GM12878 (cell line): Measurements from ENCODE around the gene PSTPIP2. TPM values are rescaled to one million over a fixed set of nuclear protein-coding genes. Genes with fewer than 3 reads are reported as not detected.
A peak's percentile ranks its signal among the peaks of the same experiment; 100 is the strongest.

Experiments used
- CHD1 ChIP-seq: IDR thresholded peaks from 2 replicates; pipeline ENCODE4 v1.6.1; 2012; ENCODE audit warnings: low read depth, low read length, improper control_type of control experiment
- ESRRA ChIP-seq: IDR thresholded peaks from 2 replicates; pipeline ENCODE4 v1.6.1; 2012; ENCODE audit warnings: mild to moderate bottlenecking, low read length, improper control_type of control experiment
- FOXM1 ChIP-seq: IDR thresholded peaks from 2 replicates; pipeline ENCODE4 v1.6.1; 2012; ENCODE audit warnings: low read depth, mild to moderate bottlenecking, inconsistent platforms, low read length, moderate library complexity
- GATAD2B ChIP-seq: fragments of 450-650 bp; conservative IDR thresholded peaks from 2 replicates; pipeline ENCODE4 v1.6.1; 2017; ENCODE audit warnings: low read depth, mild to moderate bottlenecking, moderate library complexity
- HDAC2 ChIP-seq: fragments of 200-600 bp; sonication (generic); IDR thresholded peaks from 2 replicates; pipeline ENCODE4 v1.6.1; 2017
- HDGF ChIP-seq: fragments of 450-650 bp; IDR thresholded peaks from 2 replicates; pipeline ENCODE4 v1.6.1; 2016; ENCODE audit warnings: antibody characterized with exemption
- MEF2A ChIP-seq: IDR thresholded peaks from 2 replicates; pipeline ENCODE4 v1.6.1; 2011; ENCODE audit warnings: low read depth, mild to moderate bottlenecking, low read length, moderate library complexity; ENCODE audit not compliant: insufficient read depth
- MXI1 ChIP-seq: fragments of 150-350 bp; IDR thresholded peaks from 2 replicates; pipeline ENCODE4 v1.6.1; 2011; ENCODE audit warnings: low read depth, mild to moderate bottlenecking, inconsistent platforms, low read length, improper control_type of control experiment
- NKRF ChIP-seq: fragments of 450-650 bp; conservative IDR thresholded peaks from 2 replicates; pipeline ENCODE4 v1.6.1; 2017; ENCODE audit warnings: mild to moderate bottlenecking, moderate library complexity
- POLR2AphosphoS2 ChIP-seq: IDR thresholded peaks from 2 replicates; pipeline ENCODE4 v1.6.1; 2011; ENCODE audit warnings: low read depth, mild to moderate bottlenecking, low read length, improper control_type of control experiment, moderate library complexity
- RFX5 ChIP-seq: IDR thresholded peaks from 2 replicates; pipeline ENCODE4 v1.6.1; 2011; ENCODE audit warnings: low read depth, low read length, improper control_type of control experiment
- SIN3A ChIP-seq: IDR thresholded peaks from 2 replicates; pipeline ENCODE4 v1.6.1; 2012; ENCODE audit warnings: low read depth, low read length, improper control_type of control experiment
- SPI1 ChIP-seq: IDR thresholded peaks from 2 replicates; pipeline ENCODE4 v1.6.1; 2011; ENCODE audit warnings: low read depth, mild to moderate bottlenecking, low read length, moderate library complexity, borderline replicate concordance; ENCODE audit not compliant: insufficient read depth
- TCF3 ChIP-seq: IDR thresholded peaks from 2 replicates; pipeline ENCODE4 v1.6.1; 2012; ENCODE audit warnings: low read depth, mild to moderate bottlenecking, low read length, borderline replicate concordance; ENCODE audit not compliant: insufficient read depth
- ZBTB4 ChIP-seq: fragments of 450-650 bp; formaldehyde crosslinking; IDR thresholded peaks from 2 replicates; pipeline ENCODE4 v1.4.0; 2022; ENCODE audit warnings: mild to moderate bottlenecking, moderate library complexity
- ZNF384 ChIP-seq: IDR thresholded peaks from 2 replicates; pipeline ENCODE4 v1.6.1; 2012; ENCODE audit warnings: low read depth, mild to moderate bottlenecking, low read length, improper control_type of control experiment, borderline replicate concordance
- ZNF592 ChIP-seq: fragments of 450-650 bp; IDR thresholded peaks from 2 replicates; pipeline ENCODE4 v1.6.1; 2017; ENCODE audit warnings: mild to moderate bottlenecking, moderate library complexity
- polyA plus RNA-seq, 11 experiments: library from polyadenylated mRNA; depleted of rRNA in 4 of 11; unstranded in 6 of 11; stranded (reverse) in 5 of 11; fragments of >200 nt; fragmentation: Nextera tagmentation in 4 of 11; fragmentation: Illumina TruSeq in 1 of 11; extraction: Ambion mirVana in 4 of 11; extraction: Trizol in 1 of 11; gene quantifications; 1 replicate in 1 of 11; 2 replicates in 10 of 11; pipeline versions ENCODE4 v1.2.1 to v1.2.3, GENCODE V29; 2011 to 2016; ENCODE audit warnings: inconsistent platforms in 2 of 11, missing spikeins in 2 of 11, low read depth in 1 of 11
- total RNA-seq, 4 experiments: library from RNA; depleted of rRNA in 3 of 4; stranded (reverse); fragments of >200 nt in 3 of 4; fragmentation: Illumina TruSeq in 1 of 4; extraction: Trizol in 1 of 4; gene quantifications; 2 replicates each; pipeline versions ENCODE4 v1.2.1 to v1.2.3, GENCODE V29; 2013 to 2021

The PSTPIP2 gene
- total and polyA plus RNA-seq, 10 of the 15 experiments (the other 5 are each of a cell fraction or from before 2014, with no cell fraction given), result 0.69 to 38.4 (median 24.7) TPM

GRCh38 chr18:46104128-46104911, 32.3 kb upstream of the PSTPIP2 start, which contains the start of gene HAUS1 (continued):
- TF ChIP-seq SIN3A (0 out of 2 replicates have a peak, but pooled peaks have one; percentile 29), MXI1 (no peak), ESRRA (no peak), NKRF (peak; percentile 43; the same call in 1 of the 2 replicates), RFX5 (no peak), ZNF384 (no peak), ZBTB4 (CRISPR knock-in tag) (no peak), TCF3 (no peak), FOXM1 (no peak), GATAD2B (peak; percentile 75), POLR2AphosphoS2 (0 out of 2 replicates have a peak, but pooled peaks have one; percentile 38), HDAC2 (no peak), HDGF (no peak), MEF2A (no peak), CHD1 (no peak), ZNF592 (no peak), SPI1 (no peak)
